CD4-positive, CD25-positive, alpha-beta regulatory T cell (primary cell): ENCODE data around the gene BBS9. TPM values are rescaled to one million over a fixed set of nuclear protein-coding genes. Genes with fewer than 3 reads are reported as not detected.
A peak's percentile ranks its signal among the peaks of the same experiment; 100 is the strongest.

Experiments used
- ATAC-seq, 2 donors: fragments of 150-1000 bp; cut with Tn5 transposase; one replicate each; pipeline ENCODE4 v1.10.0; 2021; ENCODE audit warnings: low read depth in 2 of 2, moderate number of reproducible peaks in 2 of 2, moderate library complexity in 1 of 2
- DNase-seq, 3 donors: peaks; one replicate each; pipeline versions ENCODE4 v3.0.0 to v3.0.0-alpha.2; 2012 to 2022; ENCODE audit warnings: mixed read lengths in 1 of 3
- H3K27ac ChIP-seq: one replicate; pipeline ENCODE4 v1.7.0; 2013; ENCODE audit warnings: mild to moderate bottlenecking, low read length; ENCODE audit not compliant: insufficient read depth, poor library complexity, severe bottlenecking
- H3K27me3 ChIP-seq: one replicate; pipeline ENCODE4 v1.7.0; 2013; ENCODE audit warnings: low read length; ENCODE audit not compliant: control insufficient read depth, insufficient read depth
- H3K36me3 ChIP-seq: one replicate; pipeline ENCODE4 v1.7.0; 2013; ENCODE audit warnings: mild to moderate bottlenecking, low read length, moderate library complexity; ENCODE audit not compliant: control insufficient read depth, insufficient read depth
- H3K4me1 ChIP-seq: 2 replicates; pipeline ENCODE4 v1.7.0; 2013; ENCODE audit warnings: mild to moderate bottlenecking, low read length; ENCODE audit not compliant: insufficient read depth, control insufficient read depth, poor library complexity, severe bottlenecking
- H3K4me3 ChIP-seq: one replicate; pipeline ENCODE4 v1.7.0; 2013; ENCODE audit warnings: low read depth, mild to moderate bottlenecking, low read length, moderate library complexity
- H3K9me3 ChIP-seq, 2 experiments: 1 replicate in 1 of 2; 2 replicates in 1 of 2; pipeline ENCODE4 v1.7.0; 2013; ENCODE audit warnings: low read length in 2 of 2, mild to moderate bottlenecking in 1 of 2, moderate library complexity in 1 of 2; ENCODE audit not compliant: control insufficient read depth in 2 of 2
- H3K27ac Mint-ChIP-seq, 3 donors: one replicate each; pipeline ENCODE4 v1.8.0; 2020 to 2022; ENCODE audit warnings: mild to moderate bottlenecking in 3 of 3, mixed read lengths in 3 of 3, moderate library complexity in 2 of 3
- H3K27me3 Mint-ChIP-seq: one replicate; pipeline ENCODE4 v1.8.0; 2022; ENCODE audit warnings: mild to moderate bottlenecking, mixed read lengths
- H3K36me3 Mint-ChIP-seq: one replicate; pipeline ENCODE4 v1.8.0; 2020; ENCODE audit warnings: mixed read lengths
- H3K4me1 Mint-ChIP-seq, 4 donors: one replicate each; pipeline ENCODE4 v1.8.0; 2020 to 2022; ENCODE audit warnings: mixed read lengths in 4 of 4, mild to moderate bottlenecking in 1 of 4
- H3K4me3 Mint-ChIP-seq, 4 donors: one replicate each; pipeline ENCODE4 v1.8.0; 2020 to 2022; ENCODE audit warnings: mild to moderate bottlenecking in 4 of 4, mixed read lengths in 4 of 4, moderate library complexity in 3 of 4
- H3K9me3 Mint-ChIP-seq, 7 donors: one replicate each; pipeline ENCODE4 v1.8.0; 2020 to 2022; ENCODE audit warnings: mixed read lengths in 7 of 7, mild to moderate bottlenecking in 3 of 7, moderate library complexity in 2 of 7
- polyA plus RNA-seq, 4 donors: library from polyadenylated mRNA; unstranded; fragments of 300-500 nt; fragmentation: Illumina TruSeq; gene quantifications; one replicate each; pipeline ENCODE4 v1.2.3, GENCODE V29; 2021
- total RNA-seq: library from RNA; stranded (reverse); gene quantifications from one replicate; pipeline ENCODE4 v1.2.3, GENCODE V29; 2022

Gene BBS9
- total and polyA plus RNA-seq, 5 donors from 2014 or later = 8.1 to 18.7 (median 13.2) TPM

DNA sequence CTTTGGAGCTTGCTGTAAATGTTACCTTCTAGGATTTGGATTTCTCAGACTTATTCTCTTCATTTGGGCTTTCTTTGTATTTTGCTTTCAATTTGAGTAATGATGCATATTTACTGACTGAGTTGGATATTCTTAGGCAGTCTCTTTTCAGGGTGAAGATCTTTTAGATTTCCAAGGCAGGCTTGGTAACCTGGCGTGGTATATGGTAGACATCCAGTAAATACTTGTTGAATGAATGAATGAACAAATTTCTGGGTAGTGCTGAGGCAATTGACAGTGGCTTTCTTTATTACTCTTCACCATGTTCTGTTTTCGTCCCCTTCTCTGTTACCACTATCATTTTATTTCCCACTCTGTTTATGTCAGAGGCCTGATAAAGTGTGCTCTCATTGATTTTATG, 27.1 kb downstream of the BBS9 start:
- ATAC-seq = no peak
- H3K36me3 Mint-ChIP-seq = peaks cover 29% of the 10 kb centered on the region
- no peak overlapping the region for H3K27ac Mint-ChIP-seq

DNA sequence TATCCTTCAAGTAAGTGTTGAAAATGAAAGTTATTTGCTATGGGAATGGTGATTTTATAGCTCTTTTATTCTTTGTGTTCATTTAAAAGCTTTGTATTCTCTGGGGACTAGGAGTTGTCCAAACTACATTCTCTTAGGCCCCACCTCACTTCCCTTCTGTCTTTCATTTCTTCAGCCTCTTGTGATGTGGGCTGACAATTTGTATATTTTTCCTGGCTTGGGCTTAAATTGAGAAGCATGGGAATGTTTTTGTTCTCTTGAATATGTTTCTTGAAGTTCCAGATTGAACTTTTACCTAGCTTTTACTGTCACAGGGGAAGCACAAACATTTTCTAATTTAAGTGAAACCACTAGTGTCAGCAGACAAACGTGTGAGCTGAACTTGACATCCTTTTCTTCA, 27.9 kb downstream of the BBS9 start:
- H3K4me1 Mint-ChIP-seq = peaks cover 0 to 3% (median 0%) of the 10 kb centered on the region in 4 donors
- peaks cover 38% of the 10 kb centered on the region for H3K36me3 Mint-ChIP-seq
- no peak overlapping the region for H3K4me3 Mint-ChIP-seq

More for the DNA sequence above, 27.1 kb downstream of the BBS9 start:
- Histone ChIP-seq H3K4me3 (no peak overlapping the region), H3K27ac (no peak overlapping the region), H3K36me3 (no peaks in the 10 kb centered on the region), H3K4me1 (no peaks in the 10 kb centered on the region), H3K27me3 (no peaks in the 10 kb centered on the region), H3K9me3 (no peaks in the 10 kb centered on the region)
- Mint-ChIP-seq H3K4me1 (peaks cover 0 to 3% (median 0%) of the 10 kb centered on the region in 4 donors), H3K9me3 (no peaks in the 10 kb centered on the region), H3K4me3 (no peak overlapping the region), H3K27me3 (no peaks in the 10 kb centered on the region)
- no peak for DNase-seq

DNA sequence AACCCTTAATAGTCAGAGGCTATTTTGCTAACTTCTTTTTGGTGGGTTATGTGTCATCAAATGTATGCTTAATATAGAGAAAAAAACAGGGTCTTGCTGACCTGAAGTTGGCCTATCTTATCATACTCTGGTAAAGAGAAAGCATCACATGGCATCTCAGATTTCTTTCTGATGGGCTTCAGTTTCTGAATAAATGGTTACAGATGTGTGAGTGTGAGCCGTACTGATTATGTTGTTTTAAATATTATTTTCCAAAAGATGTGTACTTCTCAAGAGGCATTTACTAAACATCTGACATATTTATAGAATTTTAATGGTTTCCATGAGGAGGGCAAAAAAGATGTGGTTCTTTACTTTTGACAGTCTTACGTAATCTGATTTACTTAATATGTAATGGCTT, 28.4 kb downstream of the BBS9 start:
- Mint-ChIP-seq H3K27me3 (no peaks in the 10 kb centered on the region), H3K27ac (no peak overlapping the region), H3K4me3 (no peak overlapping the region), H3K9me3 (peaks cover 0 to 4% (median 0%) of the 10 kb centered on the region in 7 donors), H3K36me3 (peaks cover 43% of the 10 kb centered on the region), H3K4me1 (peaks cover 0 to 3% (median 0%) of the 10 kb centered on the region in 4 donors)
- no peak for ATAC-seq
- no peaks in the 10 kb centered on the region for H3K9me3 ChIP-seq
- no peak overlapping the region for H3K4me3 ChIP-seq
- DNase-seq = no peak
- no peak overlapping the region for H3K27ac ChIP-seq
- H3K4me1 ChIP-seq = no peaks in the 10 kb centered on the region
- H3K36me3 ChIP-seq = no peaks in the 10 kb centered on the region
- H3K27me3 ChIP-seq = no peaks in the 10 kb centered on the region

More for the DNA sequence above, 27.9 kb downstream of the BBS9 start:
- Histone ChIP-seq H3K9me3 (no peaks in the 10 kb centered on the region), H3K36me3 (no peaks in the 10 kb centered on the region), H3K27me3 (no peaks in the 10 kb centered on the region), H3K4me3 (no peak overlapping the region), H3K27ac (no peak overlapping the region), H3K4me1 (no peaks in the 10 kb centered on the region)
- Mint-ChIP-seq H3K27ac (peak overlapping the region in 1 of 3 donors; percentile 4), H3K27me3 (no peaks in the 10 kb centered on the region), H3K9me3 (peaks cover 0 to 4% (median 0%) of the 10 kb centered on the region in 7 donors)
- DNase-seq (no peak), ATAC-seq (no peak)

DNA sequence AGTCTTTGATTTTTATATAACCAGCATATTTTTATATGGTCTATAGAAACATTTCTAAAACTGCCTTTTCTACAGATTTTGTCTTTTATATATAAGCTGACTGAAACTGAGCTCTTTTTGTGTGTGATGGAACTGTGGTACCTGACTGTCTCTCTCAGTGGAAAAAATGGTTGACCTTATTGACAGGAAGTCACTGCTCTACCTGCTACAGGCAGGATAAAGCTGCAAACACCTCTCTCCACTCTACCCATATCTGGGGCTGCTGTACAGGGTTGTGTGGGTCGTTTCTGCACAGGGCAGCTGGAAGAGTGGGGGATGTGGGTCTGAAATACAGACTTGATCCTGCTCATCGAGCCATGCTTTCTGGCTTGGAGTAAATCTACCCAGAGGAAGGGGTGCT, 48.5 kb downstream of the BBS9 start:
- H3K27ac ChIP-seq = no peak overlapping the region
- H3K36me3 ChIP-seq = peaks cover 6% of the 10 kb centered on the region
- no peaks in the 10 kb centered on the region for H3K27me3 ChIP-seq
- DNase-seq (no peak), ATAC-seq (no peak)
- H3K4me3 Mint-ChIP-seq = no peak overlapping the region
- peak overlapping the region in 1 of 3 donors; percentile 15 for H3K27ac Mint-ChIP-seq
- H3K4me3 ChIP-seq = no peak overlapping the region
- H3K36me3 Mint-ChIP-seq = peaks cover 26% of the 10 kb centered on the region
- H3K4me1 Mint-ChIP-seq = peaks cover 0 to 4% (median 2%) of the 10 kb centered on the region in 4 donors
- H3K9me3 ChIP-seq = peaks cover 2 to 6% of the 10 kb centered on the region in 2 experiments
- H3K27me3 Mint-ChIP-seq = no peaks in the 10 kb centered on the region
- H3K9me3 Mint-ChIP-seq = peaks cover 0 to 5% (median 4%) of the 10 kb centered on the region in 7 donors
- no peaks in the 10 kb centered on the region for H3K4me1 ChIP-seq

DNA sequence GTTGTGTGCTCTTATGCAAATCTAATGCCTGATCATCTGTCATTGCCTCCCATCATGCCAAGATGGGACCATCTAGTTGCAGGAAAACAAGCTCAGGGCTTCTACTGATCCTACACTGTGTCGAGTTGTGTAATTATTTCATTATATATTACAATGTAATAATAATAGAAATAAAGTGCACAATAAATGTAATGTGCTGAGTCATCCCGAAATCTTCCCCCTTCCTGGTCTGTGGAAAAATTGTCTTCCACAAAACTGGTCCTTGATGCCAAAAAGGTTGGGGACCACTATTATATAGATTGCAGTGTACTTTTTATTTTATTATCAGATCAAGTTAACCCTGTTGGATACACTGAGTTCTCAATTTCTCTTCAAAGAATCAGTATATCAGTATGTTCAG, 50.2 kb downstream of the BBS9 start:
- no peak overlapping the region for H3K27ac Mint-ChIP-seq
- H3K27ac ChIP-seq = no peak overlapping the region
- no peaks in the 10 kb centered on the region for H3K27me3 Mint-ChIP-seq
- no peak for ATAC-seq
- peaks cover 0 to 4% (median 2%) of the 10 kb centered on the region in 4 donors for H3K4me1 Mint-ChIP-seq
- no peaks in the 10 kb centered on the region for H3K27me3 ChIP-seq
- H3K36me3 Mint-ChIP-seq = peaks cover 20% of the 10 kb centered on the region
- H3K4me1 ChIP-seq = no peaks in the 10 kb centered on the region
- H3K9me3 ChIP-seq = no peaks in the 10 kb centered on the region
- no peak overlapping the region for H3K4me3 ChIP-seq
- no peak for DNase-seq
- H3K4me3 Mint-ChIP-seq = no peak overlapping the region
- no peaks in the 10 kb centered on the region for H3K9me3 Mint-ChIP-seq
- peaks cover 6% of the 10 kb centered on the region for H3K36me3 ChIP-seq

DNA sequence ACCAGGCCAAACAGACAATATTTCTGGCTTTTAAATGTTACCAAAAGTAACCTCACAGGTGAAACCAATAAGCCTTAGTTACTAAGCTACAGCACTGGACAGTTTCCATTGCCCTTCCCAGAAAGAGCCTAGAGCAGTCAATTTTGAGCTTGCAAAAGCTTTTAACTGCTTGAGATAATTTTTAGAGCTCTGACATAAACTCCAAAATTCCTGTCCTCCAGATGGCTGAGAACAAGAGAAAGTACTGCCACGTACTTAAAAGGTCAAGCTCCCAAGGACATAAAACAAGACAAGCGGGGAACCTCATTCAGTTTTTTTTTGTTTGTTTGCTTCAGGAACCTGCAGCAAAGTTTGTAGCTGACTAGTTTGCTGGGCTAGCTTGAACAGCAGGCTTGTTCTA, 54.1 kb downstream of the BBS9 start:
- Histone ChIP-seq H3K4me1 (no peaks in the 10 kb centered on the region), H3K9me3 (no peaks in the 10 kb centered on the region), H3K27me3 (no peaks in the 10 kb centered on the region), H3K27ac (no peak overlapping the region), H3K36me3 (peaks cover 6% of the 10 kb centered on the region), H3K4me3 (no peak overlapping the region)
- Mint-ChIP-seq H3K4me3 (no peak overlapping the region), H3K9me3 (no peaks in the 10 kb centered on the region), H3K27me3 (no peaks in the 10 kb centered on the region), H3K27ac (no peak overlapping the region), H3K36me3 (peaks cover 19% of the 10 kb centered on the region), H3K4me1 (peaks cover 0 to 7% (median 2%) of the 10 kb centered on the region in 4 donors)
- ATAC-seq = no peak
- no peak for DNase-seq

DNA sequence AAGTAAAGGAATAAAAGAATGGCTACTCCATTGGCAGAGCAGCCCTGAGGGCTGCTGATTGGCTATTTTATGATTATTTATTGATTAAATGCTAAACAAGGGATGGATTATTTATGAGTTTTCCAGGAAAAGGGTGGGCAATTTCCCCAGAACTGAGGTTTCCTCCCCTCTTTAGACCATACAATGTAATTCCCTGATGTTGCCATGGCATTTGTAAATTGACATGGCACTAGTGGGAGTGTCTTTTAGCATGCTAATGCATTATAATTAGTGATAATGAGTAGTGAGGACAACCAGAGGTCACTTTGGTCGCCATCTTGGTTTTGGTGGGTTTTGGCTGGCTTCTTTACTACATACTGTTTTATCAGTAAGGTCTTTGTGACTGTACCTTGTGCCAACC, 55.5 kb downstream of the BBS9 start:
- peaks cover 0 to 4% (median 2%) of the 10 kb centered on the region in 4 donors for H3K4me1 Mint-ChIP-seq
- no peak overlapping the region for H3K27ac Mint-ChIP-seq
- ATAC-seq (no peak), DNase-seq (no peak)
- no peak overlapping the region for H3K4me3 Mint-ChIP-seq
- no peaks in the 10 kb centered on the region for H3K9me3 Mint-ChIP-seq
- no peaks in the 10 kb centered on the region for H3K27me3 ChIP-seq
- H3K9me3 ChIP-seq = no peaks in the 10 kb centered on the region
- H3K36me3 Mint-ChIP-seq = peaks cover 14% of the 10 kb centered on the region
- no peaks in the 10 kb centered on the region for H3K27me3 Mint-ChIP-seq
- no peaks in the 10 kb centered on the region for H3K4me1 ChIP-seq
- H3K27ac ChIP-seq = no peak overlapping the region
- H3K4me3 ChIP-seq = no peak overlapping the region
- H3K36me3 ChIP-seq = peaks cover 3% of the 10 kb centered on the region

DNA sequence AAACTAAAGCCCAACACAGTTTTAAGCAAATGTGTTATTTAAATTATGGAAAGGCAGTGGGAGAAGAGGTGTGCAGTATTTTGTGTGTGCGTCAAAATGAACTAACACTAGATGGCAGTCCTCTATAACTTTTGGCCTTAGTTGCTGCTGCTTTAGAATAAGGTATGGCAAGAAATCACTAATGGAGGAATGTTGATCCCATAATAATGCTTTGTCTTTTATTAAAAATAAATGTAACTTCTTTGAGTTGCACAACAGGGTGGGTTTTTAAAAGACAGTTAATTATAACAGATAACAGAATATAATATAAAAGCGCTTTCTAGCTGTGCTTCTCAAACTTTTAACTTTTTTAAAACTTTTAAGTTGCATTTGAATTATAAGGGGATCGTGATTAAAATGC, 56.4 kb downstream of the BBS9 start:
- H3K9me3 ChIP-seq = no peaks in the 10 kb centered on the region
- peak in 2 of 3 donors; percentile 31 to 56 for DNase-seq
- H3K36me3 ChIP-seq = no peaks in the 10 kb centered on the region
- H3K4me1 ChIP-seq = no peaks in the 10 kb centered on the region
- ATAC-seq = no peak
- no peaks in the 10 kb centered on the region for H3K27me3 ChIP-seq
- no peak overlapping the region for H3K4me3 Mint-ChIP-seq
- peaks cover 6% of the 10 kb centered on the region for H3K36me3 Mint-ChIP-seq
- no peak overlapping the region for H3K4me3 ChIP-seq
- H3K27ac ChIP-seq = no peak overlapping the region
- peaks cover 5 to 10% (median 7%) of the 10 kb centered on the region in 4 donors for H3K4me1 Mint-ChIP-seq
- H3K9me3 Mint-ChIP-seq = no peaks in the 10 kb centered on the region
- no peaks in the 10 kb centered on the region for H3K27me3 Mint-ChIP-seq
- peak overlapping the region in 1 of 3 donors; percentile 74 for H3K27ac Mint-ChIP-seq
